Endothelial cell (in vitro differentiated cells): ENCODE data around the gene ARID4B. TPM values are rescaled to one million over a fixed set of nuclear protein-coding genes. Genes with fewer than 3 reads are reported as not detected.
"Not testable (repeated sequence)": the region's sequence is repeated elsewhere in the genome, so short reads cannot be mapped to it uniquely, and the experiment has no call there.

Source experiments
- DNase-seq: peaks from one replicate; pipeline ENCODE4 v3.0.0; 2021; ENCODE audit warnings: low spot score
- H3K27ac Mint-ChIP-seq: one replicate; pipeline ENCODE4 v1.8.0; 2021; ENCODE audit warnings: mixed read lengths, inconsistent platforms; ENCODE audit not compliant: unreplicated experiment
- H3K27me3 Mint-ChIP-seq: one replicate; pipeline ENCODE4 v1.8.0; 2021; ENCODE audit warnings: mild to moderate bottlenecking, moderate library complexity, mixed read lengths, inconsistent platforms; ENCODE audit not compliant: unreplicated experiment
- H3K36me3 Mint-ChIP-seq: one replicate; pipeline ENCODE4 v1.8.0; 2021; ENCODE audit warnings: mild to moderate bottlenecking, low read depth, mixed read lengths, inconsistent platforms; ENCODE audit not compliant: unreplicated experiment
- H3K4me1 Mint-ChIP-seq: one replicate; pipeline ENCODE4 v1.8.0; 2021; ENCODE audit warnings: mild to moderate bottlenecking, mixed read lengths, inconsistent platforms; ENCODE audit not compliant: unreplicated experiment
- H3K4me3 Mint-ChIP-seq: one replicate; pipeline ENCODE4 v1.8.0; 2021; ENCODE audit warnings: mild to moderate bottlenecking, mixed read lengths, inconsistent platforms; ENCODE audit not compliant: unreplicated experiment
- H3K9me3 Mint-ChIP-seq: one replicate; pipeline ENCODE4 v1.8.0; 2021; ENCODE audit warnings: mixed read lengths, inconsistent platforms; ENCODE audit not compliant: unreplicated experiment
- total RNA-seq: library from RNA; stranded (reverse); fragmentation: NEBNext Ultra II Directional; extraction: Animal tissue kit (Norgen Biotek cat#: 25700); gene quantifications from one replicate; pipeline ENCODE4 v1.2.1, GENCODE V29; 2021; ENCODE audit not compliant: unreplicated experiment
- TF ChIP-seq, protein P1 (sequence below): fragments of 200-600 bp; sonication (generic); IDR thresholded peaks from one replicate; pipeline ENCODE4 v1.5.0; 2021; ENCODE audit warnings: antibody characterized with exemption; ENCODE audit not compliant: unreplicated experiment

The ARID4B gene
- total RNA-seq, 1 donor from 2014 or later, result 48.2 TPM

DNA sequence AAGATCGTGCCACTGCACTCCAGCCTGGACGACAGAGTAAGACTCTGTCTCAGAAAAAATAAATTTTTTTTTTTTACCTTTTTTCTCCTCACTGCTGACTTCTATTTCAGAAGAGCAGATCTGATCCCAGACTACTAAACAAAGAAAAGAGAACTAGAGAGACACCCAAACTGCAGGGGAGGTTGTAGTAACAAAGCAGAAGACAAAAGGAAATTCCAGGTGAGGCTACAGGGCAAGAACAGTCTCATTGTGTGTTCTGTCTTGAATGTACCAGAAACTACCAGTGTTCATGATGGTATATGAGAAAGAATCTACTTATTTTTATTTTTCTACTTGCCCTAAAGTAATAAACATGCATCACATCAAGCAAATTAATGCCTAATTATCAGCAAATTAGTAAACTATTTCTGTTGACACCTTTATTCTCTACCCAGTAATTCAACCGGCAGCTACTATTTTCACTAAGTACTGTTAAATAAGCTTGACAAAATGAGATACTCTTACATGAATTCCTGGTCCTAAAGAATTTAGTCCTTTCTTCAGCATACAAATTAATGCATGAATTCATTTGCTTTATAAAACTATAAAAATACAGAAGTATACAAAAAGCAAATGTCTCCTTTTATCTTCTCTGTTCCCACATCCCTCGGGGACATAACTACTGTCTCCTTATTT is 40.6 kb downstream of the ARID4B start:
- DNase-seq, result no peak
- Mint-ChIP-seq H3K27me3 (peaks cover 3% of the 10 kb centered on the region), H3K4me1 (peaks cover 16% of the 10 kb centered on the region), H3K27ac (peak overlapping the region; percentile 72), H3K9me3 (no peaks in the 10 kb centered on the region), H3K4me3 (no peak overlapping the region), H3K36me3 (no peaks in the 10 kb centered on the region)
- TF ChIP-seq, protein P1, sequence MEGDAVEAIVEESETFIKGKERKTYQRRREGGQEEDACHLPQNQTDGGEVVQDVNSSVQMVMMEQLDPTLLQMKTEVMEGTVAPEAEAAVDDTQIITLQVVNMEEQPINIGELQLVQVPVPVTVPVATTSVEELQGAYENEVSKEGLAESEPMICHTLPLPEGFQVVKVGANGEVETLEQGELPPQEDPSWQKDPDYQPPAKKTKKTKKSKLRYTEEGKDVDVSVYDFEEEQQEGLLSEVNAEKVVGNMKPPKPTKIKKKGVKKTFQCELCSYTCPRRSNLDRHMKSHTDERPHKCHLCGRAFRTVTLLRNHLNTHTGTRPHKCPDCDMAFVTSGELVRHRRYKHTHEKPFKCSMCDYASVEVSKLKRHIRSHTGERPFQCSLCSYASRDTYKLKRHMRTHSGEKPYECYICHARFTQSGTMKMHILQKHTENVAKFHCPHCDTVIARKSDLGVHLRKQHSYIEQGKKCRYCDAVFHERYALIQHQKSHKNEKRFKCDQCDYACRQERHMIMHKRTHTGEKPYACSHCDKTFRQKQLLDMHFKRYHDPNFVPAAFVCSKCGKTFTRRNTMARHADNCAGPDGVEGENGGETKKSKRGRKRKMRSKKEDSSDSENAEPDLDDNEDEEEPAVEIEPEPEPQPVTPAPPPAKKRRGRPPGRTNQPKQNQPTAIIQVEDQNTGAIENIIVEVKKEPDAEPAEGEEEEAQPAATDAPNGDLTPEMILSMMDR, result no peak

DNA sequence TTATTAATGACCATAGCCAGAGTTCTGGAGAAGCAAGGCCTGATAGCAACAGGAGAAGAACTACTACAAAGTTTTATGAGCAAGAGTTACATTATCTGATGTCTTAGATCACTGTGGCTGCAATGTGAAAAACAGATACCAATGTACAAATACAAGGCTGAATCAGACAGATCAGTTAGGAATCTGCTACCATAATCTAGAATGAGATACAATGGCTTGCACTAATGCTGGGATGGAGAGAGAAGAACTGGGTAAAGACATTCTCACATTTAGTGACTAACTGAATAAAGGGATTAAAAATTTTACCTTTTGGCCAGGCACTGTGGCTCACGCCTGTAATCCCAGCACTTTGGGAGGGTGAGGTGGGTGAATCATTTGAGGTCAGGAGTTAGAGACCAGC is 41.3 kb downstream of the ARID4B start:
- no peak overlapping the region for H3K4me3 Mint-ChIP-seq
- peaks cover 3% of the 10 kb centered on the region for H3K27me3 Mint-ChIP-seq
- no peaks in the 10 kb centered on the region for H3K36me3 Mint-ChIP-seq
- H3K4me1 Mint-ChIP-seq, result peaks cover 15% of the 10 kb centered on the region
- no peaks in the 10 kb centered on the region for H3K9me3 Mint-ChIP-seq
- DNase-seq, result no peak
- H3K27ac Mint-ChIP-seq, result no peak overlapping the region
- TF ChIP-seq, protein P1, result no peak

DNA sequence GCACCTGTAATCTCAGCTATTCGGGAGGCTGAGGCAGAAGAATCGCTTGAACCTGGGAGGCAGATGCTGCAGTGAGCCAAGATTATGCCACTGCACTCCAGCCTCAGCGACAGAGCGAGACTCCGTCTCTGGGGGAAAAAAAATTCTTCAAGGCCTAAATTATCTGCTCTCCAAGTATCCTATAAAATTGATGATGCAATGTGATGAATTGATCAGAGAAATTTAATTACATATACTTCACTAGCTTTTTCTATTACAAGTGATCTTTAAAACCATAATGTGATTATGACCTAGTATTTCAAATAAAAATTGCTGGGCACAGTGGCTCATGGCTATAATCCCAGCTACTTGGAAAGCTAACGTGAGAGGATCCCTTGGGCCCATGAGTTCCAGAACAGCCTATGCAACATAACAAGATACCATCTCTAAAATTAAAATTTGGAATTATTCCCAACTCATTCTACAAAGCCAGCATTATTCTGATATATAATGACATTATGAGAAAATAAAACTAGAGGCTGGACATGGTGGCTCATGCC is 43.7 kb downstream of the ARID4B start:
- no peaks in the 10 kb centered on the region for H3K9me3 Mint-ChIP-seq
- no peak overlapping the region for H3K4me3 Mint-ChIP-seq
- peaks cover 15% of the 10 kb centered on the region for H3K4me1 Mint-ChIP-seq
- TF ChIP-seq, protein P1, result no peak
- DNase-seq, result no peak
- H3K36me3 Mint-ChIP-seq, result no peaks in the 10 kb centered on the region
- H3K27ac Mint-ChIP-seq, result no peak overlapping the region
- peaks cover 3% of the 10 kb centered on the region for H3K27me3 Mint-ChIP-seq

DNA sequence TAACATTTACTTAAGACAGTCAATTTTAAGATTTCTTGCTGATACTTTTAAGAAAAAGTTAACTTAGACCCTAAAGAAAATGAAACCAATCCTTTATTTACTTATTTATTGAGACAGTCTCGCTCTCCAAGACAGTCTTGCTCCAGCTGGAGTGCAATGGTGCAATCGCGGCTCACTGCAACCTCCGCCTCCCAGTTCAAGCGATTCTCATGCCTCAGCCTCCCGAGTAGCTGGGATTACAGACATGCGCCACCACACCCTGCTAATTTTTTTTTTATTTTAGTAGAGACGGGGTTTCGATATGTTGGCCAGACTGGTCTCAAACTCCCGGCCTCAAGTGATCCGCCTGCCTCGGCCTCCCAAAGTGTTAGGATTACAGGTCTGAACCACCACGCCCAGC is 44.3 kb downstream of the ARID4B start:
- H3K27ac Mint-ChIP-seq, H3K9me3 Mint-ChIP-seq, H3K4me3 Mint-ChIP-seq, H3K27me3 Mint-ChIP-seq, H3K36me3 Mint-ChIP-seq, DNase-seq: not testable (repeated sequence)
- peaks cover 15% of the 10 kb centered on the region for H3K4me1 Mint-ChIP-seq

DNA sequence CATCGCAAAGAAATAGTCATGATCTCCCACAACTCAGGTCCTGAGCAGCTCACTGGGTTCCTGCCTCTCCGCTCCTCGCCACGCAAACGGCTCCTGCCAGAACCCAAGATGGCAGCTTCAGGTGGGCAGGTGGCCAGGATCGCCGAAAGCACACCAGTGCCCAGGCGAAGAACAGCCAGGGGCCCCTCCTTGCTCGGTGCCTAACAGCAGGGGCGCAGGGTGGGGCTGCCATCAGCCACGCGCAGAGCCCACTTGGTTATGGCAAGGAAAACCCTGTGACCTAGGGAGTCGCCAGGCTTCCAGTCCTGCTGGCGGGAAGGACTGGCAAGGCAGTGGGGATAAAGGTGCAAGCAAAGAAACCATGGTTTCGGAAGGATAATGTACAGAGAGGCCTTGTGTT is 47.5 kb downstream of the ARID4B start:
- no peak overlapping the region for H3K27ac Mint-ChIP-seq

More for the DNA sequence above, 47.5 kb downstream of the ARID4B start:
- H3K36me3 Mint-ChIP-seq, result no peaks in the 10 kb centered on the region
- H3K27me3 Mint-ChIP-seq, result no peaks in the 10 kb centered on the region
- peaks cover 13% of the 10 kb centered on the region for H3K4me1 Mint-ChIP-seq
- no peaks in the 10 kb centered on the region for H3K9me3 Mint-ChIP-seq
- no peak for DNase-seq
- no peak overlapping the region for H3K4me3 Mint-ChIP-seq
- TF ChIP-seq, protein P1, result no peak
